Measurements from ENCODE around the gene CBFA2T2. TPM values are rescaled to one million over a fixed set of nuclear protein-coding genes. Genes with fewer than 3 reads are reported as not detected.

The CBFA2T2 gene
- total RNA-seq, 2 experiments from 2014 or later: 19.2 to 20.3 TPM

DNA sequence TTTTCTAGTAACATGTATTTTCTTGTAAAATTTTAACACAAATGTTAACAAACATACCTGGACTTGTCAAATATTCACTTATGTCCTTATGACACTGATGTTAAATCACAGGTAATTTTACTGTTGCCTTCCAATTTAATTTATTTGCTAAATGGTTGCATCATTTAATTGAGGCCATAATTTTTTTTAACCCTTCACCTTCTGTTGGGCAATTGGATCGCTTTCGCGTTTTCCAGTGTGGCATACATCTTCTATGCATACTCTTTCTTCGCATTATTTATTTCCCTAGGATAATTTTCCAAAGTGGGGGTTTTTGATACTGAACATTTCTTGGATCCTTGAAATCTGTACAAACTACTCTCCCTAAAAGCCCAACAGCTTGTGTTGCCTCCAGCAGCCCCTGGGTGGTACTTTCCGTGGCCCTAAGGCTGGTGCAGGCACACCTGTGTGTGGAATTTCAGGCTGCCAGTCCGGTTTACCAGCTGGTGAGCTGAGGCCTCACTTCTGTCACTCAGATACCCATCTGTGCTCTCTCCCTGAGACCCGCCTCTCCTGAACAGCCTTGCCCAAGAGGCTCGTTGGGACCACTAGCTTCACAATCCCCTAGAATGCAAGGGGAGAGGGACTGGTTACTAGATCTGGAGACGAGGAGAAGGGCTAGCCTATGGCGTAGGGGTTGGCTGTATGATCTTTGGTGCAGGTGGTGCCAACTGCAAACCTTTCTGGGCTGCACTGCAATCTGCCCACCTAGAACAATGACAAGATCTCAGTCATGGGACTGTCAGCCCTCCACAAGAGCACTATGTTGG, 161.1 kb downstream of the CBFA2T2 start:
- no peak for DNase-seq
- no peak overlapping the region for H3K4me3 Mint-ChIP-seq
- POLR2A ChIA-PET: interaction anchor here (0.7 to 4.7 kb wide), 6 partner anchors 10 to 250 kb away, joined by 3 to 43 read pairs (median 6); partner anchors contain the start of genes ACTL10, CDK5RAP1 and SNTA1

GRCh38 chr20:33651562-33652048, 161.7 kb downstream of the CBFA2T2 start:
- Mint-ChIP-seq H3K4me3 (no peak overlapping the region), H3K27me3 (no peaks in the 10 kb centered on the region), H3K4me1 (peaks cover 58% of the 10 kb centered on the region), H3K27ac (no peak overlapping the region), H3K36me3 (ENCODE audit: low read depth) (peaks cover 7% of the 10 kb centered on the region), H3K9me3 (no peaks in the 10 kb centered on the region)
- DNase-seq: no peak
- ChIA-PET POLR2A (interaction anchor here (0.7 to 4.7 kb wide), 7 partner anchors 9 to 250 kb away, joined by 3 to 43 read pairs (median 5); partner anchors contain the start of genes ACTL10, CDK5RAP1 and SNTA1), CTCF (interaction anchor here (0.9 to 1.3 kb wide), 2 partner anchors 11 to 17 kb away, joined by 3 read pairs; no protein-coding TSS in a partner anchor)

More for the DNA sequence above, 161.1 kb downstream of the CBFA2T2 start:
- Mint-ChIP-seq H3K36me3 (ENCODE audit: low read depth) (peaks cover 7% of the 10 kb centered on the region), H3K9me3 (no peaks in the 10 kb centered on the region), H3K27ac (no peak overlapping the region), H3K27me3 (no peaks in the 10 kb centered on the region), H3K4me1 (peaks cover 58% of the 10 kb centered on the region)
- CTCF ChIA-PET: interaction anchor here (1.3 kb wide), 1 partner anchor 17 kb away, joined by 3 read pairs; no protein-coding TSS in a partner anchor

DNA sequence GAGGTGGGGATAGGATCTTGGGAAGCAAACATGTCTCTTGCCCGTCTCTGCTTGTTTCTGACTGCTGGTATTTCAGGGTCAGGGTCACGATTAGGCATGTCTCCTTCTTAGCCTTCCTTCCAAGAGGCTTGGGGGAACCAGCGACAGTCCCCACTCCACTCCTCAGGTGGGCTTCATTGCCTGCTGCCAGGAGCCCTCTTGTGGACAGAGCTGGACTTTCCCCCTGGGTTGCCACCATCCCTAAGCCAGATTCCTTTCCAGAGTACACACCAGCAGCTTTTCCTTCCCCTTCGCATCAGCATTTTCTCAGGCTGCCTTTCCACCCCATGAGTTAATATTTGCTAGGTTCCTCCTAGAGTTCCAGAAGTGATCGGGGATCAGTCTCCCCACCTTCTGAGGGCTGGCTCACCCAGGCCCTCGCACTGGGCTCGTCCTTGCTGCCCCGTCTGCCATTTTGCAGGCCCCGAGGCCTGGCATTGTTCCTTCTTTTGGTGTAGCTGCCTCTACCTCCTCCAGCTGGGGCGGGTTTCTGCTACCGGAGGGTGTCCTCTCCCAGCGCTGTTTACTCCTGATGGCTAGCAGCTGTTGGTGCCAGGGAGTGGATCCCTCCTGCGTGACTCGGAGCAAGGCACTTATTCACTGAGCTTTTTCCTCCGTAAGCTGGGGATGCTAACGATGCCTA, 163.5 kb downstream of the CBFA2T2 start:
- ChIA-PET CTCF (interaction anchor here (0.9 to 1.3 kb wide), 10 partner anchors 9 to 209 kb away, joined by 3 to 7 read pairs (median 4); no protein-coding TSS in a partner anchor), POLR2A (interaction anchor here (4.0 to 4.7 kb wide), 2 partner anchors 10 to 14 kb away, joined by 15 to 43 read pairs; partner anchors contain the start of gene ACTL10)
- Mint-ChIP-seq H3K9me3 (no peaks in the 10 kb centered on the region), H3K36me3 (ENCODE audit: low read depth) (no peaks in the 10 kb centered on the region), H3K27ac (no peak overlapping the region), H3K4me3 (no peak overlapping the region), H3K27me3 (no peaks in the 10 kb centered on the region), H3K4me1 (peaks cover 44% of the 10 kb centered on the region)
- DNase-seq: peak; percentile 44

DNA sequence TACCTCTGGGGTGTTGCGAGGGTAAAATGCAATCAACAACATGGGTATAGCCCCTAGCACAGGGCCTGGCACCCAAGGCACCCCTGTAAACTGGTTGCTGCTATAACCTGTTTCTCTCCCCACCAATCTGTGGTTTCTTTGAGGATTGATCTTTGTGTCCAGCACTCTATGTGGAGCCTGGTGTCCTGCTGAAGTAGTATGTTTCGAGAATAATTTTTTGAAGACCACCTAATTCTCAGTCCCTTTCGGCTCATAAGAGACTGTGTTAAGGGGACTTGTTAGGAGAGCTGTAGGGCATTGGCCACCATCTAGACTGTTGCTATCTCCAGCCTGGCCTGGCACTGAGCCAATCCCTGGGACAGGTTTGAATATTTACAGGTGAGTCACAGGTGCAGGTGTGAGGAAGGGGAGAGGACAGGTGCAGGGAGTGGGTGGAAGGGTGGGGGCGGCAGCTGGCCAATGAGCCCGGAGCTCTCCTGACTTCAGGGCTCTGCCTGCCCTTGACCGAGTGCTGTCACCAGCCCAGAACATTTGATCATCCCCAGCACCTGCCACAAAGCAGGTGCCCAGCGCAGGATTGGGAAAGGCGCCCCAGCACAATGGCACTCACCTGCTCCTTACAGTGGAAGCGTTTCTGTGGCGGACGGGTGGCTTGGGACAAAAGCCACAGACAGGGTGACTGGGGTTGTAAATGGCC, 164.2 kb downstream of the CBFA2T2 start:
- CTCF ChIA-PET: interaction anchor here (0.9 to 1.3 kb wide), 9 partner anchors 9 to 209 kb away, joined by 3 to 7 read pairs (median 3); no protein-coding TSS in a partner anchor
- no peak for DNase-seq
- Mint-ChIP-seq H3K36me3 (ENCODE audit: low read depth) (peaks cover 3% of the 10 kb centered on the region), H3K4me1 (peaks cover 39% of the 10 kb centered on the region), H3K27me3 (no peaks in the 10 kb centered on the region), H3K9me3 (no peaks in the 10 kb centered on the region), H3K27ac (no peak overlapping the region), H3K4me3 (no peak overlapping the region)
- POLR2A ChIA-PET: interaction anchor here (0.7 to 4.7 kb wide), 3 partner anchors 10 to 209 kb away, joined by 3 to 43 read pairs (median 15); partner anchors contain the start of gene ACTL10

- Mint-ChIP-seq H3K36me3 (ENCODE audit: low read depth) (peaks cover 4% of the 10 kb centered on the region), H3K27ac (no peak overlapping the region), H3K9me3 (no peaks in the 10 kb centered on the region), H3K4me1 (peaks cover 34% of the 10 kb centered on the region), H3K27me3 (no peaks in the 10 kb centered on the region), H3K4me3 (no peak overlapping the region)
- POLR2A ChIA-PET: interaction anchor here (0.7 to 4.7 kb wide), 3 partner anchors 9 to 210 kb away, joined by 3 to 43 read pairs (median 15); partner anchors contain the start of gene ACTL10
- CTCF ChIA-PET: interaction anchor here (1.5 kb wide), 1 partner anchor 13 kb away, joined by 5 read pairs; no protein-coding TSS in a partner anchor
- no peak for DNase-seq
These were observed 164.8 kb downstream of the CBFA2T2 start for GRCh38 chr20:33654680-33655161.

DNA sequence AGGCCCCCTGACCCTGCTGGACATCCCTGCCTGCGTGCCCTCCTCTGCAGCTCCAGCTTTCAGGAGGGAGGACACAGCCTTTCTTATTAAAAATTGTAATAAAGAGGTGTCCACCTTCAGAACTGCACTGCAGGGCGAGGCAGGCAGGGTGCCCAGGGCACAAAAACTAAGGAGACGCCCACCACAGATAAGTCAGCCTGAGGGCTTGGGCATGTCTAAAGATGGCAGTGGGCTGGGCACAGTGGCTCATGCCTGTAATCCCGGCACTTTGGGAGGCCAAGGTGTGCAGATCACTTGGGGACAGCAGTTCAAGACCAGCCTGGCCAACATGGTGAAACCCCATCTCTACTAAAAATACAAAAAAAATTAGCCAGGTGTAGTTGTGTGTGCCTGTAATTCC, 165.3 kb downstream of the CBFA2T2 start:
- ChIA-PET POLR2A (interaction anchor here (0.7 to 4.7 kb wide), 3 partner anchors 9 to 210 kb away, joined by 3 to 43 read pairs (median 15); partner anchors contain the start of gene ACTL10), CTCF (interaction anchor here (1.5 kb wide), 1 partner anchor 13 kb away, joined by 5 read pairs; no protein-coding TSS in a partner anchor)
- Mint-ChIP-seq H3K27ac (no peak overlapping the region), H3K36me3 (ENCODE audit: low read depth) (peaks cover 4% of the 10 kb centered on the region), H3K4me3 (no peak overlapping the region), H3K4me1 (peaks cover 32% of the 10 kb centered on the region), H3K27me3 (no peaks in the 10 kb centered on the region), H3K9me3 (no peaks in the 10 kb centered on the region)
- DNase-seq: no peak

DNA sequence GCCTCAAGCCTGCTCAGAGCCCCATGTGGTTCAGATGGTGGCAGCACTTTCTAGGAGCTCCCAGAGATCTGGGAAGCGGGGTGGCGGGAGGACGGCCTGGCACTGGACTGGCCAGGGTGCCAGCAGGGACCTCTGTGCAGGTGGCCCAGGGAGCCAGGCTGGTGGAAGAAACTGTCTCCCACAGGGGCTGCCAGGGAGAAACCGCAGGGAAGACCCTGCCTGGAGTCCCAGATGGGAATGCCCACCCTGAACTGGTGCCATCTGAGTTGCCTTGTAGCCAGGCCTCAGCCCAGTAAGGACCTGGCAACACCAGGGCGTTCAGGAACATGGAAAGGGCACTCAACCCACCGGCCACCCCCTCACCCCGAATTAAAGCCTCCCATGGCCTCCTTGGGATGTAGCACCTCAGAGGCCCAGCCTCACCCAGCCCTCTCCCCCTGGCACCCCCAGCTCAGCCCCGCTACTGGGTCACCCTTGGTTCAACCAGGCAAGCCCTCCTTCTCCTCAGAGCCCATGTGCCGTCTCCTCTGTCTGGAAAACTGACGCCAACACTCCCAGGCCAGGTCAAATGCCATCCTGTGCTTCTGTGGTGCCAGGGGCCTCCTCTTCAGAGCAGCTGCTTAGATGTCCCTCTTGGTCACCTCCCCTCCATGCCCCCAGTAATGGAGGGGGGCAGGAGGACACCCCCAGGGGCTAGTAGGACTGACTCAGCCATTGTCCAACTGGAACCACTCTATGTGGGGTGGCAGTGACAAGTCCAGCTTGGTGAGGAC, 166.3 kb downstream of the CBFA2T2 start:
- Mint-ChIP-seq H3K27me3 (no peaks in the 10 kb centered on the region), H3K27ac (no peak overlapping the region), H3K4me1 (peaks cover 25% of the 10 kb centered on the region), H3K4me3 (no peak overlapping the region), H3K36me3 (ENCODE audit: low read depth) (peaks cover 4% of the 10 kb centered on the region), H3K9me3 (no peaks in the 10 kb centered on the region)
- CTCF ChIA-PET: interaction anchor here (1.5 kb wide), 1 partner anchor 12 kb away, joined by 5 read pairs; no protein-coding TSS in a partner anchor
- POLR2A ChIA-PET: interaction anchor here (0.8 to 1.2 kb wide), 2 partner anchors 9 kb away, joined by 3 read pairs; no protein-coding TSS in a partner anchor
- DNase-seq: no peak

GRCh38 chr20:33656783-33657703, 167.1 kb downstream of the CBFA2T2 start:
- CTCF ChIA-PET: no interaction called here
- Mint-ChIP-seq H3K27me3 (no peaks in the 10 kb centered on the region), H3K9me3 (no peaks in the 10 kb centered on the region), H3K27ac (no peak overlapping the region), H3K4me3 (no peak overlapping the region), H3K4me1 (peaks cover 20% of the 10 kb centered on the region), H3K36me3 (ENCODE audit: low read depth) (peaks cover 4% of the 10 kb centered on the region)
- no peak for DNase-seq
- POLR2A ChIA-PET: interaction anchor here (0.9 to 1.2 kb wide), 3 partner anchors 10 to 22 kb away, joined by 3 to 4 read pairs (median 3); no protein-coding TSS in a partner anchor

GRCh38 chr20:33657704-33658095, 167.8 kb downstream of the CBFA2T2 start:
- ChIA-PET POLR2A (interaction anchor here (0.9 to 1.0 kb wide), 2 partner anchors 10 to 22 kb away, joined by 3 to 4 read pairs; no protein-coding TSS in a partner anchor), CTCF (no interaction called here)
- Mint-ChIP-seq H3K9me3 (no peaks in the 10 kb centered on the region), H3K4me3 (no peak overlapping the region), H3K36me3 (ENCODE audit: low read depth) (peaks cover 4% of the 10 kb centered on the region), H3K27ac (no peak overlapping the region), H3K27me3 (no peaks in the 10 kb centered on the region), H3K4me1 (peaks cover 19% of the 10 kb centered on the region)
- DNase-seq: no peak

DNA sequence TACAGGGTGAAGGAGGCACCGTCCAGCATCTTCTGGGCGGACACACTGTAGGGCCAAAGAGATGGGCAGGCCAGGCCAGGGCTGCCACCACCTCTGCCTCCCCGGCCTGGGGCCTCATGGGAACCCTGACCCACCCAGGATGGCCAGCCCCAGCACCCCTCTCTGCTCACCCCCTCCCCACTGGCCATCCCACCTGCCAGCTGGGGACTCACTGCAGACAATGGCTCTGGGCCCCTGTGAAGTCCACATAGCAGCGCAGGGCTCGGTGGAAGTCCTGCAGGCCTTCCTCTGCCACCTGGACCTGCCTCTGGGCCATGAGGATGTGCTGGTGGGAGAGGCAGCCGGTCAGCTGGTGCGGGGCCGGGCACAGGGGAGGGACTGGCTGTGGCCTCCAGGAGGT, 168.6 kb downstream of the CBFA2T2 start:
- H3K4me3 Mint-ChIP-seq: no peak overlapping the region
- H3K9me3 Mint-ChIP-seq: no peaks in the 10 kb centered on the region
- no peaks in the 10 kb centered on the region for H3K27me3 Mint-ChIP-seq
- ChIA-PET POLR2A (no interaction called here), CTCF (no interaction called here)
- peaks cover 4% of the 10 kb centered on the region for H3K36me3 Mint-ChIP-seq (ENCODE audit: low read depth)
- no peak overlapping the region for H3K27ac Mint-ChIP-seq
- DNase-seq: no peak
- peaks cover 15% of the 10 kb centered on the region for H3K4me1 Mint-ChIP-seq

DNA sequence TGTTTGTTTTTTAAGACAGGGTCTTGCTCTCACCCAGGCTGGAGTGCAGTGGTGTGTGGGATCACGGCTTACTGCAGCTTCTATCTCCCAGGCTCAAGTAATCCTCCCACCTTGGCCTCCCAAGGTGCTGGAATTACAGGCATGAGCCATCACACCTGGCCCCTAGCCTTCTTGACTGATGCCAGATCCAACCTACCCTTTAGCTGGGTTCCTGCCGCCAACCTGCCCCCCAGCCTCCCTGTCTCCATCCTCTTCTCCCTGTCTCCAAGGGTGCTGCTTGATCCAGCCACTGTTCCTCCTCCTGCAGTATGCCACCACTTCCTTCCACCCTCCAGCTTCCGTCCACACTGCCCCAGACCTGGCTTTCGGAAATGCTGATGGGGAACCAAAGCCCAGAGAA, 169.0 kb downstream of the CBFA2T2 start:
- Mint-ChIP-seq H3K27me3 (no peaks in the 10 kb centered on the region), H3K36me3 (ENCODE audit: low read depth) (peaks cover 4% of the 10 kb centered on the region)
- POLR2A ChIA-PET: no interaction called here

More for the DNA sequence above, 169.0 kb downstream of the CBFA2T2 start:
- H3K27ac Mint-ChIP-seq: no peak overlapping the region
- no peak overlapping the region for H3K4me3 Mint-ChIP-seq
- H3K9me3 Mint-ChIP-seq: no peaks in the 10 kb centered on the region
- H3K4me1 Mint-ChIP-seq: peaks cover 14% of the 10 kb centered on the region
- CTCF ChIA-PET: no interaction called here
- no peak for DNase-seq

Measured in activated CD4-positive, alpha-beta memory T cell treated with anti-CD3 and anti-CD28 coated beads, Interleukin-2, amount 10 ng/mL, durations not matched to agents 7 days and 5 days (primary cell).